Stimulated activated naive CD8-positive, alpha-beta T cell treated with anti-CD3 and anti-CD28 coated beads, Interleukin-15, Interleukin-2, amounts not matched to agents 100 U/mL and 50 U/mL, for 24 hours (primary cell): ENCODE results near the gene ARHGDIB.

ENCODE experiments used
- ATAC-seq: fragments of 150-1000 bp; cut with Tn5 transposase; one replicate; pipeline ENCODE4 v1.10.0; 2021
- DNase-seq: peaks from one replicate; pipeline ENCODE4 v3.0.0; 2021

The ARHGDIB gene

GRCh38 chr12:14956024-14956891 is 5.1 kb downstream of the ARHGDIB start:
- DNase-seq (peak; percentile 35), ATAC-seq (peak; percentile 19)

- ATAC-seq (no peak), DNase-seq (no peak)
Observed at GRCh38 chr12:14954269-14954668, 7.1 kb downstream of the ARHGDIB start.

GRCh38 chr12:14953752-14954151 is 7.6 kb downstream of the ARHGDIB start:
- ATAC-seq: no peak
- no peak for DNase-seq

- DNase-seq (peak; percentile 43), ATAC-seq (peak; percentile 54)
Observed at GRCh38 chr12:14952299-14952921, 9.0 kb downstream of the ARHGDIB start.

- ATAC-seq (no peak), DNase-seq (no peak)
Observed at GRCh38 chr12:14951851-14952250, 9.6 kb downstream of the ARHGDIB start.

GRCh38 chr12:14950982-14951746 is 10.2 kb downstream of the ARHGDIB start:
- no peak for DNase-seq
- ATAC-seq: peak; percentile 5

GRCh38 chr12:14950421-14950820 is 11.0 kb downstream of the ARHGDIB start:
- peak; percentile 37 for DNase-seq
- peak; percentile 41 for ATAC-seq

- ATAC-seq (no peak), DNase-seq (peak; percentile 45)
Observed at GRCh38 chr12:14949631-14950030, 11.8 kb downstream of the ARHGDIB start.

- peak; percentile 54 for DNase-seq
- peak; percentile 88 for ATAC-seq
Observed at GRCh38 chr12:14948672-14949071, 12.7 kb downstream of the ARHGDIB start.

- ATAC-seq (no peak), DNase-seq (no peak)
Observed at GRCh38 chr12:14946861-14947260, 14.5 kb downstream of the ARHGDIB start.

- no peak for ATAC-seq
- DNase-seq: no peak
Observed at GRCh38 chr12:14946162-14946561, 15.2 kb downstream of the ARHGDIB start.

- DNase-seq: no peak
- no peak for ATAC-seq
Observed at GRCh38 chr12:14942196-14942931, 19.0 kb downstream of the ARHGDIB start.

- no peak for ATAC-seq
- DNase-seq: no peak
Observed at GRCh38 chr12:14941369-14941768, 20.0 kb downstream of the ARHGDIB start.

- DNase-seq (no peak), ATAC-seq (no peak)
Observed at GRCh38 chr12:14938301-14938700, 23.1 kb downstream of the ARHGDIB start, which contains the start of gene ERP27. Gene ERP27 (minus strand): TSS chr12:14938537. CDS start chr12:14938508, 29 bp downstream.

GRCh38 chr12:14937689-14938088 is 23.7 kb downstream of the ARHGDIB start:
- DNase-seq: no peak
- ATAC-seq: no peak

GRCh38 chr12:14937014-14937413 is 24.4 kb downstream of the ARHGDIB start:
- DNase-seq (no peak), ATAC-seq (no peak)

- DNase-seq: no peak
- ATAC-seq: no peak
Observed at GRCh38 chr12:14936224-14936861, 25.1 kb downstream of the ARHGDIB start.

- ATAC-seq (no peak), DNase-seq (no peak)
Observed at GRCh38 chr12:14935031-14935430, 26.4 kb downstream of the ARHGDIB start.

GRCh38 chr12:14934511-14934910 is 26.9 kb downstream of the ARHGDIB start:
- ATAC-seq: no peak

GRCh38 chr12:14931791-14932560 is 29.4 kb downstream of the ARHGDIB start:
- DNase-seq (no peak), ATAC-seq (no peak)

More at GRCh38 chr12:14934511-14934910, 26.9 kb downstream of the ARHGDIB start:
- DNase-seq: no peak

- ATAC-seq: no peak
Observed at GRCh38 chr12:14931359-14931758, 30.0 kb downstream of the ARHGDIB start.

More at GRCh38 chr12:14931359-14931758, 30.0 kb downstream of the ARHGDIB start:
- no peak for DNase-seq
